T-helper 9 cell (primary cell): ENCODE data around the gene NUMBL.
"Not testable (repeated sequence)": the region's sequence is repeated elsewhere in the genome, so short reads cannot be mapped to it uniquely, and the experiment has no call there.

Experiments
- DNase-seq: peaks from one replicate; pipeline ENCODE4 v3.0.0-alpha.2; 2020

NUMBL gene

GRCh38 chr19:40625406-40626120, 64.9 kb downstream of the NUMBL start:
- no peak for DNase-seq

GRCh38 chr19:40624369-40625153, 65.9 kb downstream of the NUMBL start:
- DNase-seq: not testable (repeated sequence)

- DNase-seq: no peak
Observed at GRCh38 chr19:40623403-40624251, 66.8 kb downstream of the NUMBL start.

GRCh38 chr19:40622773-40623075, 67.7 kb downstream of the NUMBL start:
- DNase-seq: no peak

- DNase-seq: no peak
Observed at GRCh38 chr19:40621966-40622772, 68.3 kb downstream of the NUMBL start.

GRCh38 chr19:40621283-40621682, 69.2 kb downstream of the NUMBL start:
- DNase-seq: no peak

GRCh38 chr19:40620161-40620485, 70.3 kb downstream of the NUMBL start:
- DNase-seq: no peak

GRCh38 chr19:40619333-40620160, 70.9 kb downstream of the NUMBL start:
- DNase-seq: no peak

- no peak for DNase-seq
Observed at GRCh38 chr19:40617961-40618360, 72.5 kb downstream of the NUMBL start.

- DNase-seq: no peak
Observed at GRCh38 chr19:40616941-40617340, 73.5 kb downstream of the NUMBL start.

- no peak for DNase-seq
Observed at GRCh38 chr19:40616178-40616577, 74.3 kb downstream of the NUMBL start.
